AG10803 (cell line): ENCODE data around the gene NFKB2.

Source experiments
- DNase-seq: peaks from one replicate; pipeline ENCODE4 v3.0.0; 2010; ENCODE audit warnings: low read depth
- H3K4me3 ChIP-seq: 2 replicates; pipeline ENCODE4 v1.5.1; 2011; ENCODE audit warnings: mild to moderate bottlenecking, low read length, control low read depth
- TF ChIP-seq, protein P1 (sequence below): conservative IDR thresholded peaks from 2 replicates; pipeline ENCODE4 v1.5.1; 2011; ENCODE audit warnings: mild to moderate bottlenecking, low read length, control low read depth, inconsistent platforms

NFKB2 gene

DNA sequence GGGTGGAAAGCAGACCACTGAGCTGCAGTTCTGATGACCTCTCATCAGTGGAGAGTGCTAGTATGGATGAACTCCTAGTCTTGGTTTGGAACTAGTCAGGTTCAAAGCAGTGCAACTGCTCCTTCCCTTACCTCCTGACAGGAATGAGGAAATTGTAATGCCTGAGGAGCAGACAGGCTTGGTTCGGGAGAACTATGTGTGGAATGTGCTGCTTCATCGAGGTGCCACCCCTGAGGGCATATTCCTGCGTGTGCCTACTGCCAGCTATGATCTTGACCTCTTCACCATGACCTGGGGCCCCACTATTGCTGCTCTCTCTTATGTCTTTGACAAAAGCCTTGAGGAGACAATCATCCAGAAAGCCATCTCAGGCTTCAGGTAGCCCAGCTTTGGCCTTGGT is 27.4 kb upstream of the NFKB2 start:
- TF ChIP-seq, protein P1, sequence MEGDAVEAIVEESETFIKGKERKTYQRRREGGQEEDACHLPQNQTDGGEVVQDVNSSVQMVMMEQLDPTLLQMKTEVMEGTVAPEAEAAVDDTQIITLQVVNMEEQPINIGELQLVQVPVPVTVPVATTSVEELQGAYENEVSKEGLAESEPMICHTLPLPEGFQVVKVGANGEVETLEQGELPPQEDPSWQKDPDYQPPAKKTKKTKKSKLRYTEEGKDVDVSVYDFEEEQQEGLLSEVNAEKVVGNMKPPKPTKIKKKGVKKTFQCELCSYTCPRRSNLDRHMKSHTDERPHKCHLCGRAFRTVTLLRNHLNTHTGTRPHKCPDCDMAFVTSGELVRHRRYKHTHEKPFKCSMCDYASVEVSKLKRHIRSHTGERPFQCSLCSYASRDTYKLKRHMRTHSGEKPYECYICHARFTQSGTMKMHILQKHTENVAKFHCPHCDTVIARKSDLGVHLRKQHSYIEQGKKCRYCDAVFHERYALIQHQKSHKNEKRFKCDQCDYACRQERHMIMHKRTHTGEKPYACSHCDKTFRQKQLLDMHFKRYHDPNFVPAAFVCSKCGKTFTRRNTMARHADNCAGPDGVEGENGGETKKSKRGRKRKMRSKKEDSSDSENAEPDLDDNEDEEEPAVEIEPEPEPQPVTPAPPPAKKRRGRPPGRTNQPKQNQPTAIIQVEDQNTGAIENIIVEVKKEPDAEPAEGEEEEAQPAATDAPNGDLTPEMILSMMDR = no peak
- DNase-seq = no peak

DNA sequence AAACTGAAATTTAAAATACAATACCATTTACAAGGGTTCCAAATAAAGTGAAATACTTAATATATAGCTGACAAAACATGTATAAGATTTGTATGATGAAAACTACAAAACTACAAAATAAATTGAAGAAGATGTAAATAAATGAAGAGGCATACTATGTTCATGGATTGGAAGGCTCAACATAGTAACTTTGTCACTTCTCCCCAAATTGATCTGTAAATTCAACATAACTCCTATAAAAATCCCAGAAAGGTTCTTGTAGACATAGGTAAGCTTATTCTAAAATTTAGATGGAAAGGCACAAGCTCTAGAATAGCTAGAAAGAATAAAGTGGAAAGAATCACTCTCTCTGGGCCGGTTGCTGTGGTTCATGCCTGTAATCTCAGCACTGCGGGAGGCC is 24.2 kb upstream of the NFKB2 start:
- TF ChIP-seq, protein P1 = no peak
- no peak overlapping the region for H3K4me3 ChIP-seq
- DNase-seq = no peak

More for the DNA sequence above, 27.4 kb upstream of the NFKB2 start:
- H3K4me3 ChIP-seq = no peak overlapping the region

DNA sequence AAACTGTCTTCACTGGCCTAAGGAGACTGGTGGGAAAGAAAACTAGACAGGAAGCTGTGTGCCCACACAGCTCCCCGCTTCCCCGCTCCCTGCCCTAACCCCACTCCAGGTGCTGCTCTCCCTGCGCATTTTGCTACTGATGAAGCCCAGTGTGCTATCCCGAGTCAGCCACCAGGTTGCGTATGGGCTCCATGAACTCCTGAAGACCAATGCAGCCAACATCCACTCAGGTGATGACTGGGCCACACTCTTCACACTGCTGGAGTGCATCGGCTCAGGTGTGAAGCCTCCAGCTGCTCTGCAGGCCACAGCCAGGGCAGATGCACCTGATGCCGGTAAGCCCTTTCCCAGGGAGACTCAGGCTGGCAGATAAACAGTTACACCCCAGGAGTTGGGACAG is 20.3 kb upstream of the NFKB2 start:
- no peak overlapping the region for H3K4me3 ChIP-seq
- TF ChIP-seq, protein P1 = peak; percentile 9; the same call in 1 of the 2 replicates
- no peak for DNase-seq

DNA sequence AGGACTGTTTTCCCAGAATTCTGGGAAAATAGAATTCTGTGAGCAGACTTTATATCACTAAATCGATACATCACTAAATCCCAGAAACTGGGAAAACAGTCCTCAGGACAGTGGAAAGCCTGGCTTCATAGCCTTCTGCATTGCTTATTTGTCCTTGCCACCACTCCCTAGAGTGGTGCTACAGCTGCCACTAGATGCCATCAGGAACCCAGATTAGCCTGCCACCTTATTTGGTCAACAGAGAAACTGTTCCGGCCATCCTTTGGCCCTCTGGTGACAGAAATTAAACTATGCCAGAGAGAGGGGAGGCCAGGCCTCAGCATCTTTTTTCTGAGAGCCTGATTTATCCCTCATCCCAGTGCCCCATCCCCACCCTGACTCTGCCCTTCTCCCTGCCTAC is 19.6 kb upstream of the NFKB2 start:
- TF ChIP-seq, protein P1 = no peak
- H3K4me3 ChIP-seq = no peak overlapping the region
- DNase-seq = no peak

DNA sequence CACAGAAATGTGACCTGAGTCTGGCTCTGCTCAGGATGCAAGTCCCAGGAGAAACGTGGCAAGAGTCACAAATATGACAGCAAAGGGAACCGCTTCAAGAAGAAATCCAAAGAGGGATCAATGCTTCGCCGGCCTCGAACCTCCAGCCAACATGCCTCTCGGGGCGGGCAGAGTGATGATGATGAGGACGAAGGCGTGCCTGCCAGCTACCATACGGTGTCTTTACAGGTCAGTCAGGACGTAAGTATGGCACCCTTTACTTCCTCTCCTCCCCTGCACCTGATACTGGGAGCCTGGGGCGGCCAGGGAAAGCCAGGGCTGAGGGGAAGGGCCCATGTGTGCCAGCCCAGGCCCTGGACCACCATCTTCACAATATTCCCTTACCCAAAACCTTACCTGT is 18.6 kb upstream of the NFKB2 start:
- DNase-seq = no peak
- H3K4me3 ChIP-seq = no peak overlapping the region
- TF ChIP-seq, protein P1 = no peak

DNA sequence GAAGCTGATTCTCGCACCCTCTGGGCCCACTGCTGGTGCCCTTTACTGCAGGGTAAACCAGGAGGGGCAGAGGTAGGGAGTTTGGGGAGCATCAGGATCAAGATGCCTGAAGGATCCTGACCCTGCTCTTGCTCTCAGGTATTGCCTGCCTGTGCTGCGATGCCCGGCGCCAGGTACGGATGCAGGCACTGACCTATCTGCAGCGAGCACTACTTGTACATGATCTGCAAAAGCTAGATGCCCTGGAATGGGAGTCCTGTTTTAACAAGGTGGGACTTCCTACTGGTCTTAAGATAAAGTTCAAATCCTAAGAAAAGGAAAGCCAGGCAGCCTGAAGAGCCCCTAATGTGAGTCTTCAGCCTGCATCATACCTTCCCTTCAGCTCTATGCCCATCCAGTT is 16.1 kb upstream of the NFKB2 start:
- H3K4me3 ChIP-seq = no peak overlapping the region
- TF ChIP-seq, protein P1 = no peak
- no peak for DNase-seq

DNA sequence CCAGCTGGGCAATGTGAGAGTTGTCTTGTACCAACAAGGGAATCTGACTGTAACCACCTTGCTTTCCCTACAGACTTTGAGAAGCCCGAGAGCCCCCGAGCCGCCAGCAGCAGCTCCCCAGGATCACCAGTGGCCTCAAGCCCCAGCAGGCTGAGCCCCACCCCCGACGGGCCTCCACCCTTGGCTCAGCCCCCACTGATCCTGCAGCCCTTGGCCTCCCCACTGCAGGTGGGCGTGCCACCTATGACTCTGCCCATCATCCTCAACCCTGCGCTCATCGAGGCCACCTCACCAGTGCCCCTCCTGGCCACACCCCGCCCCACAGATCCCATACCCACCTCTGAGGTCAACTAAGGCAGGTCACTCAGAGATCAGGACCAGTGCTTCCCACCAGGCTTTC is 13.5 kb upstream of the NFKB2 start:
- H3K4me3 ChIP-seq = no peak overlapping the region
- DNase-seq = no peak
- TF ChIP-seq, protein P1 = no peak
